HL-60/S4 treated with retinoic acid at 250 ng/mL for 4 days and 3 days (cell line): ENCODE data around the gene FAAH2.
"Not testable (repeated sequence)": the region's sequence is repeated elsewhere in the genome, so short reads cannot be mapped to it uniquely, and the experiment has no call there.

Experiments used
- in situ Hi-C: fragments of 300-500 bp; cut with MboI; formaldehyde crosslinking; loops from 2 replicates; pipeline ENCODE4 v1.7.0; 2022; ENCODE audit warnings: low sequenced_read_pairs

The FAAH2 gene

DNA sequence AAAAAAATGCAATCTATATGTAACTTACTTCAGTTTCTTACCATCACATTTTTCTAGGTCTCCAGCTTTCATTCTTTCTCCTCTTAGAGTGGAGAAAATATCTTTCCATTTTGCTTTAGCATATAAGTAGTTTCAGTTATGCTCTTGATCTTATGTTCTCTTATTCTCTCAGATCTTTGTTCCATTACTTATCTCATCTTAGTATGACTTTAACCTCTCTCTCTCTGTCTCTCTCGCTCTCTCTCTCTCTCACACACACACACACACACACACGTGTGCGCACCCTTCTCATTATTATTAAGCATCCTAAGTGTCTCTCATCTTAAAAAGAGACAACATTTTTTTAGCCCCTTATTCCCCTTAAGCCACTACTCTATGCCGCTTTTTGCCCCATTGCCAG lies 92.8 kb downstream of the FAAH2 start:
- in situ Hi-C loops, result no loop called here

DNA sequence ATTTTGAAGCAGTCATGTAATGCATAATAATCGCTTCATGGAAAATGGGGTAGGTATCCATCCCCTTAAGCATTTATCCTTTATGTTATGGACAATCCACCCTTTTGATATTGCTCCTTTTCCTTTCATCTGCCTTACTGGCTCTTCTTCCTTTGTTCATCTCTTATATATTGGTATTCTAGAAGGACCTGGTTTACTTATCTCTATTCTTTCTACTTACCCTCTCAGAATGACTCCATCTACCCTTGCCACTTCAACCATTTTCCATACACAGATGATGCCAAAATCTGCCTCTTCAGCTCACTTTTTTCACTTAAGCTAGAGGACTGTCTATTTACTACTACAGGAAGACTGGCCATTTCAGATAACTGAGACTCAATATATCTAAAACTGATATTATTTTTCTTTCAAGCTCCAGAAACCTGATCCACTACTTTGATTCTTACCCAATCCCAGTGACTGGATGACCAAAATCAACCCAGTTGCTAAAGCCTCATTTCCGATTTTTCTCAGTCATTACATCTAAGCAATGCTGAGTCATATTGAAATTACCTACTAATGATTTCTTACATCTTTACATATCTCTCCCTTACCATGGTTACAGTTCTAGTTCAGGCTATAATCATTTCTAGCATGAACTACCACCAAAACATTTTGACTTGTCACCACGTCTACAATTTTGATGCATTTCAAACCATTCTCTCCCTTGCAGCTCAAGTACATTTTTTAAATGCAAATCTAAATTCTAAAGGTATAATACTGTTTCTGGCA lies 93.7 kb downstream of the FAAH2 start:
- in situ Hi-C loops, result no loop called here

DNA sequence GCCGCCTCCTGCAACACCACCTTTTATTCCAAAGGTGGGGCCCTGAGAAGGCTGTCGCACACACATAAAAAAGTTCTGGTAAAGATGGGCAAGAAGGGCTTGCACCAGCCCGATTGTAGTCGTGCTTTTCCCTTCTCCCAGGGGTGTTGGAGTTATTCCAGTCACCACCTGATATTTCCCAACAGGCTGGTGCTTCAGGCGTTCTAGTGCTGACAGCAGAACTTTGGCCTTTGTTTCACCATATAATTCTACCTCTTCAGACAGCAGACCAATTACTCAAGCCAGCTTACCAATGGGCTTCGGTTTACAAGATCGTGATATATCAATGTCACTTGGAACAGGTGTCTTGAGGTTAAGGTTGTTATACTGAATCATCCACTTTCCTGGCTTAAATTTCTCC lies 107.7 kb downstream of the FAAH2 start:
- in situ Hi-C loops, result not testable (repeated sequence)

DNA sequence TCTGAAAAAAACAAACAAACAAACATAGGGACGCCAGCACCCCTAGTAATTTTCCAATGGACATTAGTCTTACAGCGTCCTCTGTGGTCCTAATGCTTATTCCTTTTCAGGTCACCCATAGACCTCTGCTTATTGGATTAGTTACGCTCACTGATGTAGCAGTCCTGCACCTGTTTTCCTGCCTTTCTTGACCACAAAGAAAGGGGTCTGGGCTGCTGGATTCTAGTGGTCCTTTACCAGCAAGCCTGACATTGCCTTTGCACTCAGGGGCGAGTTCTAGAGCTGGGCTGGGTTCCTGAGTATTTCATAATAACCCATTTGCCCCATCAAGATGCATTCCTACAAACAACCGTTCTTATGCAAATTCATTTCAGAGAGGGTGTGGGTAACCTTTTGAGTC lies 116.7 kb downstream of the FAAH2 start:
- in situ Hi-C loops, result not testable (repeated sequence)

DNA sequence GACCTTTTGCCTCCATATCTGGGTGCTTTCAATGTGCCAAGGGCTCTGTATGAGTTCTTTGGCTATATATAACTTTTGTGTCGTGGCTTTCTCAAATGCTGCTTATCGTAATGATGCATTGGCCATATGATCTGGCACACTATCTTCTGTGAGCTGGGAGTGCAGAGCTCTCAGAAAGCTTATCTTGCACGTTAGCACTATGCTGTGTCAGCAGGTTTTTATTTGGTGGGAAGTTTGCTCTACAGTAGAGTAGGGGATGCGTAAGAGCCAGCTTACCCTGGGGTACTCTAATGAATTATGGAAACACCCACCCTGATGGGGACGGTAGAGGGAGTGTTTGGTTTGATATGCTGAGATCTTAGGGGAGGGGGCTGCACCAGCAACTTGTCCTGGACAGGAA lies 119.6 kb downstream of the FAAH2 start:
- in situ Hi-C loops, result no loop called here

DNA sequence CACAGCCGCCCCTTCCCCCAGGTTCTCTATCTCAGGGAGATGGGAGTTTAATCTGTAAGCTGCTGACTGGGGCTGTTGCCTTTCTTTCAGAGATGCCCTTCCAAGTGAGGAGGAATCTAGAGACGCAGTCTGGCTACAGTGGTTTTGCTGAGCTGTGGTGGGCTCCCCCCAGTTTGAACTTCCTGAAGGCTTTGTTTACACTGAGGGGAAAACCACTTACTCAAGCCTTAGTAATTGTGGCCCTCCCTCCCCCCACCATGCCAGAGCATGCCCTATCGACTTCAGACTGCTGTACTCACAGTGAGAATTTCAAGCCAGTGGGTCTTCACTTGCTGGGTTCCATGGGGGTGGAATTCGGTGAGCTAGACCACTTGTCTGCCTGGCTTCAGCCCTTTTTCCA lies 131.3 kb downstream of the FAAH2 start:
- in situ Hi-C loops, result no loop called here

DNA sequence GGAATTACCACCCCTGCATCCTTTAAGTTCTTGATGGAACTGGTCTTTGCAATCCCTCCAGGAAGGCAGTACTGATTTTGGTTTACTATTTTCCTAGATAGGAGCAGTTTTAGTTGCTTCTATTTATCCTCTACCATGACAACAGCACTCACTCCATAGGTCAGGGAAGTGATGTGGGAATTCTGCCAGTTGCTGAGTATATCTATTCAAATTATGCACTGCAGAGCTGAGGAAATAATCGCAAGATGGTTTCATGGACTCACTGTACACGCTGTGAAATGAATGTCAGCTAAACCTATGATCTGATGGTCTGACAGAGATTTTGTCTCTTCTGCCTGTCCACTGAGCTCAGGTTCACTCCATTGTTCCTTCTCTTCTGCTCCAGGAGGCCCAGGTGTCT lies 135.8 kb downstream of the FAAH2 start:
- in situ Hi-C loops, result no loop called here

DNA sequence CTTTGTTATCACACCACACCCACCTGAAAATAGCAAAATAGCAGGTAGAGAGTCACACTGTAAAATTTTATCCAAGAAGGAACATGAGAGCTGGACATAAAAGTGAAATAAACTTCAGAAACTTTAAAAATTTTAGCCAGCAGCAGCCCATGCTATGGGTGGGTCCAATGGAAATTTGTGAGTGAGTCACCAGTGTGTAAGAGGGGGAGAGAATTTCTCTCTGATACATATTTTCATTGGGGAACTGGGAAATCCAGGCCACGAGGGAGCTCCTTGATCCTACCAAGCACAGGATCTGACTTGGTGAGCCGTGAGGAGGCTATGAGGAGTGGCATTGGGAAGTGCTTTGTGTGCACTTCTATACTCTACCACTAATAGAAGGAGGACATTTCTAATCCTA lies 136.3 kb downstream of the FAAH2 start:
- in situ Hi-C loops, result no loop called here

DNA sequence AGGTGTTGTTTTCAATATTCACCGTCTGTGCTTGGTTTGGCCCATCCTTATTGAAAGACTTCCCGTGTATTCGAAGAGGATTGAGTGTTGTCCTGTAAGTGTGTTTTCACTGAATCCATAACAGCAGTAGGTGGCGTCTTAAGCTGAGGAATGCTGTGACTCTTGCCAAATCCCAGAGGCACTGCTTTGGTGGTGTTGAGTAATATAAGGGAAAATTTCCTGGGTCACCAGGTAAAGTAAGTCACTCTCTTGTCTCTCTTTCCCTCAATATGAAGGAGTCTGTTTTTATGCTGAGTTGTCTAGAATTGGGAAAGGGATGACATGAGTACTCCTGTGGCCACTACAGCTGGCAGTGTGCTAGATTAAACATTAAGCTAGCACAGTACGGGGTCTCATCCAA lies 158.6 kb downstream of the FAAH2 start:
- in situ Hi-C loops, result no loop called here

DNA sequence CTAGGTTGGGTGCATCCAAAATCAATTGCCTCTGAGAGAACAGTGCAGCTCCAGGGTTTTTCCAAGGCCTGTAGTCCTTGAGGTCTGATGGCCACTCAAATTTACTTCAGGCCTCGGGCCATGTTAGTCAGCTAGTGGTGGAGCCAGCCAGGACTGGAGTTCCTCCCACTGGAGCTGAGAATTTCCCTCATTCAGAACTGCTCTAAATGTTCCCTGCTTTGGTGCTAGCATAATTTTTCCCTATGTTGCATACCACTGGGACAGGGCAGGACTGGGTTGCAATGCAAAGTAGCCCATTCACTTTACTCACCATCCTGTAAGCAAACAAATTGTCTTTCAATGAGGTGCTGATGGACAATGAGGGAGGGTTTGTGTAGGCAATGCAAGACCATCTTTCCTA lies 159.3 kb downstream of the FAAH2 start:
- in situ Hi-C loops, result no loop called here

DNA sequence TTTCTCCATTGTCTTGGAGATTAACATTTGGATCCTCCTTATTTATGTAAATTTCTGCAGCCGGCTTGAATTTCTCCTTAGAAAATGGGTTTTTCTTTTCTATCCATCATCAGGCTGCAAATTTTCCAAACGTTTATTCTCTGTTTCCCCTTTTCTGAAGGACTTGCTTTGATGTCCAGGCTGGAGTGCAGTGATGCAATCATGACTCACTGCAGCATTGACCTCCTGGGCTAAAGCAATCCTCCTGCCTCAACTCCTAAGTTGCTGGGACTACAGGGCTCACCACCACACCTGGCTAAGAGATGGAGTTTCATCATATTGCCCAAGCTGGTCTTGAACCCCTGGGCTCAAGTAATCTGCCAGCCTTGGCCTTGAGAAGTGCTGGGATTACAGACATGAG lies 161.3 kb downstream of the FAAH2 start:
- in situ Hi-C loops, result no loop called here

DNA sequence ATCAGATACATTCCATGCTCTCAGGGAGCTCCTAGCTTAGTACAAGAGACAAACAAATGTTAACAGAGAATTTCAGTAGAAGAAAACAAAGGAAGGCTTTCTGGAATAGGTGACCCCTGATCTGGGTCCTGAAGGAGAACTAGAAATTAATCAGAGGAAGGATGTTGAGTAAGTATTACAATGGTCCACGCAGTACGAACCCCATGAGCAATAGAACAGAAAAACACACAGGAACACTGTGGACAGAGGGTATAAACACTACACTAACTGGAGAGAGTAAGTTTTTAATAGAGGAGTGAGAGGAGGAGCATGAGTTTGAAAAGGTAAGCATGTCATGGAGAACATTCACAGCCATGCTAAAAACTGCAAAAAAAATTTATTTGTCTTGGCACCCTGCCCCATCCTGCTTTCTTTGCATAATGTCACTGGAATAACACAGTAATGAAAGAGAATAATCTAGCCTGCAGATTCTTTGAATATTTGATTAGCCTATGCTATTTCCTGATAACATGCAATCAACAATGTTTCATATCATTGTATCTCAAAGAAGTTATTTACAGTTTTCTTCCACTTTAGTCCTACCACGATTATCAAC lies 165.0 kb downstream of the FAAH2 start:
- in situ Hi-C loops, result no loop called here

DNA sequence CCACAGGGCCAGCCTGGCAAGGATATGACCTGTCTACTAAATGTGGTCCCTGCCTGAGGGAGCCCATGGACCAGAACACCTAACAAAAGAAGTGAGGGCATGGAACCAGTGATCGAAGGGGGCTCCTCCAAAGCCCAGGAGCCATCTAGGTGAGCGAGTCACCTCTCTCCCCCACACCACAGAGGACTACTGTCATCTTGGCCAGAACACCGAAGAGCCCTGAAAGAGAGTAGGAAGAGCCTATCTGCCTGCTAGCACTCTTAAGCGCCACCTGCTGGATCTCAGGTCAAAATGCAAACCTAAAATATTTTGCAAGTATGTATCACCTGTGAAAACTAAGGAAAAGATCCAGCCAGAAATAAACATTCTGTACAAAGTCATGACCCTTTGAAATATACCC lies 167.4 kb downstream of the FAAH2 start:
- in situ Hi-C loops, result no loop called here

DNA sequence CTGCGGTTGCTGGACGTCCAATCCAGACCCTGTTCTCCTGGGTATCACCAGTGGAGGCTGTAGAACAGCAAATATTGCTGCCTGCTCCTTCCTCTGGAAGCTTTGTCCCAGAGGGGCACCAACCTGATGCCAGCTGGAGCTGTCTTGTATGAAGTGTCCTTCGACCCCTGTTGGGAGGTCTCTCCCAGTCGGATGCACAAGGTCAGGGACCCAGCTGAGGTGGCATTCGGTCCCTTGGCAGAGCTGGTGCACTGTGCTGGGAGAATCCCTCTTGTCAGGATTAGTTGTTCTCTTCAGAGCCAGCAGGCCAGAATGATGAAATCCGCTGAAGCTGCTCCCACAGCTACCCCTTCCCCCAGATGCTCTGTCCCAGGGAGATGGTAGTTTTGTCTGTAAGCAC lies 195.0 kb downstream of the FAAH2 start:
- in situ Hi-C loops, result no loop called here

DNA sequence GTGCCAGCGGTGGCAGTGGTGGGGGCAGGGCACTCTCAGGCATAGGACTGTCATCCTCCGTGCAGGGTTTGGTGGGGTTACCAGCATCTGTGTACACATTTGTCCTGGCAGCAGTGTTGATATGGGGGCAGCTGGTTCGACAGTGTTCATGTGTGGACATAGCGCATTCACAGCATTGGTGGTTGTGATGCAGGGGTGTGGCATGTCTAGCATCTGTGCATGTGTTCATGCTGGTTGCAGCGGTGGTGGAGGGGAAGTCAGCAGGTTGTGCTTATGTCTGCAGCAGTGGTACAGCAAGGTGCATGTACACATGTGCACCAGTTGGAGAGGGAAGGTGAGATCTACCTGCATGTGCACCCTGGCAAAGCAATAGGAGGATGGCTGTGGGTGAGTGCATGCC lies 230.0 kb downstream of the FAAH2 start:
- in situ Hi-C loops, result no loop called here

DNA sequence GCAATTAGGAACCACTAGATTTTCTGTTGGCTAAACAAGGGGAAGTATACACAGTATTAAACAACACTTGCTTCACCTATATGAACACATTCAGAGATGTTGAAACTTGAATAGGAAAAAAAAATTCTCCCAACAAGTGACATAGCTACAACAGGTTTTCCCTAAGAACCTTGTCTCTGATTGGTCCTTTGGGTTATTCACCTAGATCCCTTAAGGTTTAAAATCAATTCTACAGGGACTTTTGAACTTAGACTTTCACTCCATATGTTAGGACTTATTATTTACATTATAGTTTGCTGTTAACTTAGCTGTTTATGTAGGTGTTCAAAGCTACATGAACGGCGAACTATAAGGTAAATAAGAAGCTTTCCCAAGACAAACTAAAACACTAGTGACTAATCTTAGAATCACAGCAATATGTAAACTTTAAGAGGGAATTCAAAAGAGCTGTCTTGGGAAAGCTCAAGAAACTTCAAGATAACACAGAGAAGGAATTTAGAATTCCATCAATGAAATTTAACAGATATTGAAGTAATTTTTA lies 233.1 kb downstream of the FAAH2 start:
- in situ Hi-C loops, result no loop called here

DNA sequence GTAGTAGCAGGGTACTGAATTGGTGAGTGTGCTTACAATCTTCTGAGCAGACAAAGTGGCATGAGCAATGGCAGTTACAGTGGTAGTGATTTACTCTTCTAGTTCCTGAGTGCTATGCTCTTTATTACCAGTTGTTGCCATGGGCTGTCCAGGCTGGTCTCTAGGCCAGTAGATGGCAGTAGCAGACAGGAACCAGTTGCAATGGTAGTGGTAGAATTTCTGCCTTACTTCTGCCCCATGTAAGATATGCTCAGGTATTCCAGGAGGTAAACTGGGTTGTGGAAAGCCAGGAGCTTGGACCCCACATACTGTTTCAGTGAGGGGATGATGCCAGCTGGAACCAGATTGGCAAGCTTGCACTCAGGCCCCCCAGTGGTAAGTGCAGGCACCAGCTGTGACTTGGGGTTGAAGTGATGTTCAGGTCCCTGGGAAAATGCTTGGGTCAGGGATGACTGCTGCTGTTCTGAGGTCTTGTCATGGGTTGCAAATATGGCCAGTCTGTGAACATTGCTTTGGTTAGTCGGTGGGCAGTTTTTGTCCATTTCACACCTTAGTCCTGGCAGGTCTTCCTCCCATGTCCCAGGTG lies 242.3 kb downstream of the FAAH2 start:
- in situ Hi-C loops, result no loop called here
